Smooth muscle cell (in vitro differentiated cells): ENCODE results near the gene SEPTIN11. TPM values are rescaled to one million over a fixed set of nuclear protein-coding genes. Genes with fewer than 3 reads are reported as not detected.
A peak's percentile ranks its signal among the peaks of the same experiment; 100 is the strongest.

ENCODE experiments used
- DNase-seq: peaks from one replicate; lab custom pipeline; 2025; ENCODE audit not compliant: unreplicated experiment; lab: John Stamatoyannopoulos, UW
- H2AFZ ChIP-seq: fragments of 200-600 bp; sonication (generic); 2 replicates; pipeline ENCODE4 v1.6.0; 2016; ENCODE audit warnings: antibody characterized with exemption, low read depth, mild to moderate bottlenecking
- H3F3A ChIP-seq: fragments of 200-600 bp; sonication (generic); 2 replicates; pipeline ENCODE4 v1.6.0; 2017; ENCODE audit warnings: antibody characterized with exemption, low read depth
- H3K27ac ChIP-seq: fragments of 200-600 bp; sonication (generic); 2 replicates; pipeline ENCODE4 v1.5.1; 2016; ENCODE audit warnings: low read depth, mild to moderate bottlenecking
- H3K27me3 ChIP-seq: fragments of 200-600 bp; sonication (generic); 2 replicates; pipeline ENCODE4 v1.6.1; 2016; ENCODE audit warnings: low read depth, mild to moderate bottlenecking
- H3K36me3 ChIP-seq: fragments of 200-600 bp; sonication (generic); 2 replicates; pipeline ENCODE4 v1.5.1; 2016; ENCODE audit warnings: low read depth
- H3K4me1 ChIP-seq: fragments of 200-600 bp; sonication (generic); 2 replicates; pipeline ENCODE4 v1.5.1; 2016; ENCODE audit warnings: low read depth
- H3K4me2 ChIP-seq: fragments of 200-600 bp; sonication (generic); 2 replicates; pipeline ENCODE4 v1.6.0; 2016; ENCODE audit warnings: mild to moderate bottlenecking
- H3K4me3 ChIP-seq: fragments of 200-600 bp; sonication (generic); 2 replicates; pipeline ENCODE4 v1.5.1; 2016; ENCODE audit warnings: mild to moderate bottlenecking
- H3K79me2 ChIP-seq: fragments of 200-600 bp; sonication (generic); 2 replicates; pipeline ENCODE4 v1.6.0; 2016; ENCODE audit warnings: low read depth, mild to moderate bottlenecking
- H3K9ac ChIP-seq: fragments of 200-600 bp; sonication (generic); 2 replicates; pipeline ENCODE4 v1.6.0; 2016; ENCODE audit warnings: low read depth
- H3K9me3 ChIP-seq: fragments of 200-600 bp; sonication (generic); replicated peaks from 2 replicates; pipeline ENCODE4 v1.5.1; 2016; ENCODE audit warnings: low read depth
- H4K20me1 ChIP-seq: fragments of 200-600 bp; sonication (generic); 2 replicates; pipeline ENCODE4 v1.6.0; 2016; ENCODE audit warnings: low read depth
- WGBS: methylation state at CpG from one replicate; pipeline ENCODE4 v1.1.7; 2016; ENCODE audit warnings: low lambda C conversion rate; 5-methylcytosine and 5-hydroxymethylcytosine counted together
- polyA plus RNA-seq: library from polyadenylated mRNA; unstranded; fragments of >200 nt; fragmentation: Nextera tagmentation; extraction: Ambion mirVana; gene quantifications from 2 replicates; pipeline ENCODE4 v1.2.1, GENCODE V29; 2016
- total RNA-seq: library from RNA; depleted of rRNA; stranded (reverse); fragments of >200 nt; gene quantifications from 2 replicates; pipeline ENCODE4 v1.2.3, GENCODE V29; 2014
- TF ChIP-seq, protein P1 (sequence below): fragments of 200-600 bp; sonication (generic); IDR thresholded peaks from 2 replicates; pipeline ENCODE4 v1.5.1; 2017; ENCODE audit warnings: borderline replicate concordance, mild to moderate bottlenecking, antibody characterized with exemption; ENCODE audit not compliant: insufficient read depth, poor library complexity, severe bottlenecking

SEPTIN11 gene
- total and polyA plus RNA-seq, 2 experiments from 2014 or later = 157 to 244 TPM

DNA sequence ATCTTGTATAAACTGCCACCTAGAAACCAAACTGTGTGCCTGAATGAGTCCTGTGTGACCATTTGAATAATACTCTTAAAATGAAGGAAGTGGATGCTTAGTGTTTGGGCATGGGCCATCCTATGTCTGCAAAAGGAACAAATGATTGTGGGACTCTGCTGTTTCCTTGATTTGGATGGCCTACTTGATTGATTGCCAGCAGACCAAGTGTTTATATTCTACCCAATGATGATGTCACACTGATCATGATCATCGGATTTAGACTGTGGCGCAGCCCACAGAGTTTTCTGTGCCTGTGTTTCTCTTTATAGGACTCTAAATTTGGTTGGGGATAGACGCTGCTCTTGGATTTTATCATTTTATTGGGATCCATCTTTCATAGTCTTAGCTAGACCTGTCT lies 4.4 kb downstream of the SEPTIN11 start:
- H3K4me3 ChIP-seq = no peak overlapping the region
- H3K36me3 ChIP-seq = no peaks in the 10 kb centered on the region
- no peak overlapping the region for H3K4me2 ChIP-seq
- peaks cover 85% of the 10 kb centered on the region for H4K20me1 ChIP-seq
- no peaks in the 10 kb centered on the region for H3K9me3 ChIP-seq
- H3K27ac ChIP-seq = no peak overlapping the region
- no peaks in the 10 kb centered on the region for H3K27me3 ChIP-seq
- H2AFZ ChIP-seq = no peak overlapping the region
- no peak for DNase-seq
- H3K79me2 ChIP-seq = peaks cover 93% of the 10 kb centered on the region
- TF ChIP-seq, protein P1, sequence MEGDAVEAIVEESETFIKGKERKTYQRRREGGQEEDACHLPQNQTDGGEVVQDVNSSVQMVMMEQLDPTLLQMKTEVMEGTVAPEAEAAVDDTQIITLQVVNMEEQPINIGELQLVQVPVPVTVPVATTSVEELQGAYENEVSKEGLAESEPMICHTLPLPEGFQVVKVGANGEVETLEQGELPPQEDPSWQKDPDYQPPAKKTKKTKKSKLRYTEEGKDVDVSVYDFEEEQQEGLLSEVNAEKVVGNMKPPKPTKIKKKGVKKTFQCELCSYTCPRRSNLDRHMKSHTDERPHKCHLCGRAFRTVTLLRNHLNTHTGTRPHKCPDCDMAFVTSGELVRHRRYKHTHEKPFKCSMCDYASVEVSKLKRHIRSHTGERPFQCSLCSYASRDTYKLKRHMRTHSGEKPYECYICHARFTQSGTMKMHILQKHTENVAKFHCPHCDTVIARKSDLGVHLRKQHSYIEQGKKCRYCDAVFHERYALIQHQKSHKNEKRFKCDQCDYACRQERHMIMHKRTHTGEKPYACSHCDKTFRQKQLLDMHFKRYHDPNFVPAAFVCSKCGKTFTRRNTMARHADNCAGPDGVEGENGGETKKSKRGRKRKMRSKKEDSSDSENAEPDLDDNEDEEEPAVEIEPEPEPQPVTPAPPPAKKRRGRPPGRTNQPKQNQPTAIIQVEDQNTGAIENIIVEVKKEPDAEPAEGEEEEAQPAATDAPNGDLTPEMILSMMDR = no peak
- H3K9ac ChIP-seq = no peak overlapping the region
- peaks cover 29% of the 10 kb centered on the region for H3K4me1 ChIP-seq
- H3F3A ChIP-seq = no peaks in the 10 kb centered on the region
- WGBS = 80% methylated on average over 3 of the region's 3 CpGs

DNA sequence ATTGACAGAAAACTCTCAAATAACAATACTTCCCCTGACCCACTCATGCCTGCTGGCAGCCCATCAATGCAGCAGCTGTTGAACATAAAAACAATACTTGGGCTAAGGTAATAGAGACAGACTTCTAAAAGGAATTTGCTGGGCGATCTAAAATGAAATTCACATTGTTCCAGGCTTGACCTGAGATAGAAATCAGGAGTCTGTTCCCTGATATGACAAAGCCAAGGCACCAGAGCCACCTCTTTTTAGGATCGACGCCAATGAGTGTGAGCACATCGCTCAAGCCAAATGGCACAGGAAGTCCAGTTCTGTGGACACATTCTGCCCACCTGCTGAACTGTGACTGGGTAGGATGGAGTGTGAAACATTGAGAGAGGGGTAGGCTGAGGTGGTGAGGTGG lies 4.9 kb downstream of the SEPTIN11 start:
- Histone ChIP-seq H3K4me1 (peaks cover 29% of the 10 kb centered on the region), H3K27ac (no peak overlapping the region), H3K4me2 (no peak overlapping the region), H2AFZ (no peak overlapping the region), H3K9me3 (no peaks in the 10 kb centered on the region), H4K20me1 (peaks cover 89% of the 10 kb centered on the region), H3F3A (no peaks in the 10 kb centered on the region), H3K9ac (no peak overlapping the region), H3K4me3 (no peak overlapping the region), H3K36me3 (no peaks in the 10 kb centered on the region), H3K79me2 (peaks cover 98% of the 10 kb centered on the region), H3K27me3 (no peaks in the 10 kb centered on the region)
- DNase-seq = no peak
- TF ChIP-seq, protein P1 = no peak
- 96% methylated on average over 4 of the region's 4 CpGs for WGBS

- Histone ChIP-seq H3K36me3 (no peaks in the 10 kb centered on the region), H3K9ac (no peak overlapping the region), H3K9me3 (no peaks in the 10 kb centered on the region), H4K20me1 (peaks cover 96% of the 10 kb centered on the region), H3K4me2 (no peak overlapping the region), H3F3A (no peaks in the 10 kb centered on the region), H2AFZ (no peak overlapping the region), H3K27me3 (no peaks in the 10 kb centered on the region), H3K4me3 (no peak overlapping the region), H3K4me1 (peaks cover 33% of the 10 kb centered on the region), H3K79me2 (peaks cover 100% of the 10 kb centered on the region), H3K27ac (no peak overlapping the region)
- WGBS = 76% methylated on average over 1 of the region's 1 CpG
- TF ChIP-seq, protein P1 = no peak
- no peak for DNase-seq
These were observed 5.6 kb downstream of the SEPTIN11 start for GRCh38 chr4:76955182-76955581.

DNA sequence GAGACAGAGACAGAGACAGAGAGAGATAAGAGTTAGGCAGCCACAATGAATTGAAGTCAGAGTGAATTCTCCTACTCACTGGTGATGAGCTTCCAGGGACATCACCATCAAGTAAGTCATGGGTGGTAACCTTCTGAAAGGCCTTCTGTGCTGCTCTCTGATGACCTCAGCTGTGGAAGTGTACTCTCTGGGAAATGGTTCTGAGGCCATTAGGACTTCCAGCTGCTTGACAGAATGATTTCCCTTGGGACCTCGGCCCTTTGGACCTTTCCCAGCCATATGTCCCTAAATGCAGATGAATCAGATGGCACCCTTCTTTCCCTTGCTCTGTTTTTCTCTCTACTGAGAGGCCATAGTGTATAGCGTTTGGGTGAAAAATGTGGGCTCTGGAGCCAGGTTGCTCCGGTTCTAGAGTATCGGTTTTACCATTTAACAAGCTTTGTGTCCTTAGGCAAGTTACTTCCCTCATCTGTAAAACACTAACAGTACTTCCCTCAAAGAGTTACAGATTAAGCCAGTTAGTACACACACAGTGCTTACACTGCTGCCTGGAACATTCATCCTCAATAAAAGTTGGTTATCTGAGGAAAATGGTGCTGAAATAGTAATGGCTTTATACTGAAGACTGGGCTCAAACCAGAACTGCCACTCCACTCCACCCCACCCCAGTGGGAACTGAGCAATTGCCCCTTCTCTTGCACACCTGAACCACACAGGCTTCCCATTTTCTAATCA lies 7.6 kb downstream of the SEPTIN11 start:
- Histone ChIP-seq H3K27me3 (no peaks in the 10 kb centered on the region), H4K20me1 (peaks cover 99% of the 10 kb centered on the region), H3K9me3 (no peaks in the 10 kb centered on the region), H3K36me3 (no peaks in the 10 kb centered on the region), H3K4me2 (no peak overlapping the region), H3K79me2 (peaks cover 100% of the 10 kb centered on the region), H3K4me1 (peaks cover 25% of the 10 kb centered on the region), H3F3A (peaks cover 4% of the 10 kb centered on the region), H3K27ac (peak overlapping the region; percentile 9), H3K4me3 (no peak overlapping the region), H2AFZ (no peak overlapping the region), H3K9ac (no peak overlapping the region)
- TF ChIP-seq, protein P1 = no peak
- DNase-seq = no peak
- 70% methylated on average over 4 of the region's 4 CpGs for WGBS
